ENCODE measurements around the gene CATSPER4. TPM values are rescaled to one million over a fixed set of nuclear protein-coding genes. Genes with fewer than 3 reads are reported as not detected.

Gene CATSPER4
- total and polyA plus RNA-seq, 2 experiments from 2014 or later: 0.31 TPM; not detected in 1

DNA sequence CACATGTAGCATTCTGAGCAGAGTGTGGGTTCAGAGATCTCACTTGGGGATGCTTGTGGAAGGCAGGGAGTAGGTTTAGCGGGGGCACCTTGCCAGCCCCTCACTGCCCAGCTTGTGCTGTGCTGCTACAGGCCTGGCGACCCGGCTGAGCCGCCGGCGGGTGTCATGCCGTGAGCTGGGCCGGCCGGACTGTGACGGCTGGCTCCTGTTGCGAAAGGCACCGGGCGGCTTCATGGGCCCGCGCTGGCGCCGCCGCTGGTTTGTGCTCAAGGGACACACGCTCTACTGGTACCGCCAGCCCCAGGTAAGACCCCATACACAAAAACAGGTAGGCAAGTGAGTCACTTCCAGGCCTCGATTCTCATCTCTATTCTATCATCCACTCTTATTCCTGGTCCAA lies 5.5 kb upstream of the CATSPER4 start:
- Histone ChIP-seq H3K27ac (ENCODE audit: low read depth) (no peak overlapping the region), H2AFZ (no peak overlapping the region), H4K20me1 (replicated peaks; ENCODE audit: insufficient read depth) (no peaks in the 10 kb centered on the region), H3K9me2 (ENCODE audit: insufficient read depth) (no peaks in the 10 kb centered on the region), H3K4me3 (no peak overlapping the region), H3F3A (replicated peaks; ENCODE audit: low read depth) (0 out of 2 replicates have a peak, but pooled peaks cover 4% of the 10 kb centered on the region), H3K36me3 (ENCODE audit: insufficient read depth) (no peaks in the 10 kb centered on the region), H3K4me2 (no peak overlapping the region), H3K27me3 (ENCODE audit: insufficient read depth) (no peaks in the 10 kb centered on the region), H3K4me1 (ENCODE audit: insufficient read depth) (no peaks in the 10 kb centered on the region), H3K79me2 (replicated peaks; ENCODE audit: insufficient read depth) (no peaks in the 10 kb centered on the region)
- Mint-ChIP-seq H3K4me1 (peaks cover under 1% of the 10 kb centered on the region; the same call in 2 of the 3 replicates), H3K9me3 (no peaks in the 10 kb centered on the region), H3K4me3 (no peak overlapping the region), H3K27me3 (ENCODE audit: insufficient read depth, low read depth, poor library complexity) (peaks cover 9% of the 10 kb centered on the region), H3K36me3 (ENCODE audit: low read depth) (peaks cover 16% of the 10 kb centered on the region), H3K27ac (no peak overlapping the region)
- no peak for TF ChIP-seq EZH2 (IDR thresholded peaks at IDR 0.05; ENCODE audit: low read depth, unreplicated experiment)
- ATAC-seq (no peak), DNase-seq (ENCODE audit: low spot score) (no peak)

DNA sequence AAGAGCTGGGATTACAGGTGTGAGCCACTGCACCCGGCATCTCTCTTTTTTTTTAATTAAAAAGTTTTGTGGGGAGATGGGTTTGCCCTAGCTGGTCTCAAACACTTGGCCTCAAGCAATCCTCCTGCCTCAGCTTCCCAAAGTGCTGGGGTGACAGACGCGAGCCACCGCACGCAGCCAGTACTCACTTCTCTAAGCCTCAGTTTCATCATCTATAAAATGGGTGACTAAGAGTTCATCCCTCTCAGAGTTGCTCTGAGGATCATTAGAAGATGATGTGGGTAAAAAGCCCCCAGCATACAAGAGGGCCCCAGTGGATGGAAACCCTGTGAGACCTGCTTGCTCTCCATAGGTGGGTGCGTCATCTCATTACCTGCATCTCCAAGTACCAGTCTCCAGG lies 2.5 kb upstream of the CATSPER4 start:
- H3K9me2 ChIP-seq (ENCODE audit: insufficient read depth): no peaks in the 10 kb centered on the region
- no peaks in the 10 kb centered on the region for H4K20me1 ChIP-seq (replicated peaks; ENCODE audit: insufficient read depth)
- ATAC-seq (no peak), DNase-seq (ENCODE audit: low spot score) (no peak)
- H3K36me3 ChIP-seq (ENCODE audit: insufficient read depth): no peaks in the 10 kb centered on the region
- H3K36me3 Mint-ChIP-seq (ENCODE audit: low read depth): peaks cover 9% of the 10 kb centered on the region; the same call in 2 of the 3 replicates
- no peak overlapping the region for H3K4me2 ChIP-seq
- no peak overlapping the region for H3K27ac Mint-ChIP-seq
- H2AFZ ChIP-seq: no peak overlapping the region
- H3K27me3 ChIP-seq (ENCODE audit: insufficient read depth): no peaks in the 10 kb centered on the region
- H3K27ac ChIP-seq (ENCODE audit: low read depth): no peak overlapping the region
- H3K27me3 Mint-ChIP-seq (ENCODE audit: insufficient read depth, low read depth, poor library complexity): peaks cover 13% of the 10 kb centered on the region
- H3K4me1 ChIP-seq (ENCODE audit: insufficient read depth): no peaks in the 10 kb centered on the region
- H3K79me2 ChIP-seq (replicated peaks; ENCODE audit: insufficient read depth): no peaks in the 10 kb centered on the region
- H3K4me1 Mint-ChIP-seq: peaks cover 17% of the 10 kb centered on the region
- H3K4me3 Mint-ChIP-seq: no peak overlapping the region
- H3K4me3 ChIP-seq: no peak overlapping the region
- 0 out of 2 replicates have a peak, but pooled peaks cover 4% of the 10 kb centered on the region for H3F3A ChIP-seq (replicated peaks; ENCODE audit: low read depth)
- H3K9me3 Mint-ChIP-seq: no peaks in the 10 kb centered on the region; the same call in 2 of the 3 replicates
- TF ChIP-seq EZH2phosphoT487 (IDR thresholded peaks at IDR 0.05; ENCODE audit: unreplicated experiment) (no peak), STAT1 (IDR thresholded peaks at IDR 0.05; ENCODE audit: unreplicated experiment) (no peak), POLR2AphosphoS5 (IDR thresholded peaks at IDR 0.05; ENCODE audit: low read depth) (no peak), ZNF114 (CRISPR knock-in tag; IDR thresholded peaks at IDR 0.05) (no peak), EZH2 (IDR thresholded peaks at IDR 0.05; ENCODE audit: low read depth, unreplicated experiment) (no peak), ZNF331 (CRISPR knock-in tag; IDR thresholded peaks at IDR 0.05; ENCODE audit: low read depth) (no peak), CREB1 (CRISPR knock-in tag; IDR thresholded peaks at IDR 0.05; ENCODE audit: low read depth) (no peak), NANOG (IDR thresholded peaks at IDR 0.05; ENCODE audit: borderline replicate concordance) (no peak), ETS1 (IDR thresholded peaks at IDR 0.05) (no peak), JUNB (IDR thresholded peaks at IDR 0.05; ENCODE audit: unreplicated experiment) (no peak)
- TF ChIP-seq, protein P1, sequence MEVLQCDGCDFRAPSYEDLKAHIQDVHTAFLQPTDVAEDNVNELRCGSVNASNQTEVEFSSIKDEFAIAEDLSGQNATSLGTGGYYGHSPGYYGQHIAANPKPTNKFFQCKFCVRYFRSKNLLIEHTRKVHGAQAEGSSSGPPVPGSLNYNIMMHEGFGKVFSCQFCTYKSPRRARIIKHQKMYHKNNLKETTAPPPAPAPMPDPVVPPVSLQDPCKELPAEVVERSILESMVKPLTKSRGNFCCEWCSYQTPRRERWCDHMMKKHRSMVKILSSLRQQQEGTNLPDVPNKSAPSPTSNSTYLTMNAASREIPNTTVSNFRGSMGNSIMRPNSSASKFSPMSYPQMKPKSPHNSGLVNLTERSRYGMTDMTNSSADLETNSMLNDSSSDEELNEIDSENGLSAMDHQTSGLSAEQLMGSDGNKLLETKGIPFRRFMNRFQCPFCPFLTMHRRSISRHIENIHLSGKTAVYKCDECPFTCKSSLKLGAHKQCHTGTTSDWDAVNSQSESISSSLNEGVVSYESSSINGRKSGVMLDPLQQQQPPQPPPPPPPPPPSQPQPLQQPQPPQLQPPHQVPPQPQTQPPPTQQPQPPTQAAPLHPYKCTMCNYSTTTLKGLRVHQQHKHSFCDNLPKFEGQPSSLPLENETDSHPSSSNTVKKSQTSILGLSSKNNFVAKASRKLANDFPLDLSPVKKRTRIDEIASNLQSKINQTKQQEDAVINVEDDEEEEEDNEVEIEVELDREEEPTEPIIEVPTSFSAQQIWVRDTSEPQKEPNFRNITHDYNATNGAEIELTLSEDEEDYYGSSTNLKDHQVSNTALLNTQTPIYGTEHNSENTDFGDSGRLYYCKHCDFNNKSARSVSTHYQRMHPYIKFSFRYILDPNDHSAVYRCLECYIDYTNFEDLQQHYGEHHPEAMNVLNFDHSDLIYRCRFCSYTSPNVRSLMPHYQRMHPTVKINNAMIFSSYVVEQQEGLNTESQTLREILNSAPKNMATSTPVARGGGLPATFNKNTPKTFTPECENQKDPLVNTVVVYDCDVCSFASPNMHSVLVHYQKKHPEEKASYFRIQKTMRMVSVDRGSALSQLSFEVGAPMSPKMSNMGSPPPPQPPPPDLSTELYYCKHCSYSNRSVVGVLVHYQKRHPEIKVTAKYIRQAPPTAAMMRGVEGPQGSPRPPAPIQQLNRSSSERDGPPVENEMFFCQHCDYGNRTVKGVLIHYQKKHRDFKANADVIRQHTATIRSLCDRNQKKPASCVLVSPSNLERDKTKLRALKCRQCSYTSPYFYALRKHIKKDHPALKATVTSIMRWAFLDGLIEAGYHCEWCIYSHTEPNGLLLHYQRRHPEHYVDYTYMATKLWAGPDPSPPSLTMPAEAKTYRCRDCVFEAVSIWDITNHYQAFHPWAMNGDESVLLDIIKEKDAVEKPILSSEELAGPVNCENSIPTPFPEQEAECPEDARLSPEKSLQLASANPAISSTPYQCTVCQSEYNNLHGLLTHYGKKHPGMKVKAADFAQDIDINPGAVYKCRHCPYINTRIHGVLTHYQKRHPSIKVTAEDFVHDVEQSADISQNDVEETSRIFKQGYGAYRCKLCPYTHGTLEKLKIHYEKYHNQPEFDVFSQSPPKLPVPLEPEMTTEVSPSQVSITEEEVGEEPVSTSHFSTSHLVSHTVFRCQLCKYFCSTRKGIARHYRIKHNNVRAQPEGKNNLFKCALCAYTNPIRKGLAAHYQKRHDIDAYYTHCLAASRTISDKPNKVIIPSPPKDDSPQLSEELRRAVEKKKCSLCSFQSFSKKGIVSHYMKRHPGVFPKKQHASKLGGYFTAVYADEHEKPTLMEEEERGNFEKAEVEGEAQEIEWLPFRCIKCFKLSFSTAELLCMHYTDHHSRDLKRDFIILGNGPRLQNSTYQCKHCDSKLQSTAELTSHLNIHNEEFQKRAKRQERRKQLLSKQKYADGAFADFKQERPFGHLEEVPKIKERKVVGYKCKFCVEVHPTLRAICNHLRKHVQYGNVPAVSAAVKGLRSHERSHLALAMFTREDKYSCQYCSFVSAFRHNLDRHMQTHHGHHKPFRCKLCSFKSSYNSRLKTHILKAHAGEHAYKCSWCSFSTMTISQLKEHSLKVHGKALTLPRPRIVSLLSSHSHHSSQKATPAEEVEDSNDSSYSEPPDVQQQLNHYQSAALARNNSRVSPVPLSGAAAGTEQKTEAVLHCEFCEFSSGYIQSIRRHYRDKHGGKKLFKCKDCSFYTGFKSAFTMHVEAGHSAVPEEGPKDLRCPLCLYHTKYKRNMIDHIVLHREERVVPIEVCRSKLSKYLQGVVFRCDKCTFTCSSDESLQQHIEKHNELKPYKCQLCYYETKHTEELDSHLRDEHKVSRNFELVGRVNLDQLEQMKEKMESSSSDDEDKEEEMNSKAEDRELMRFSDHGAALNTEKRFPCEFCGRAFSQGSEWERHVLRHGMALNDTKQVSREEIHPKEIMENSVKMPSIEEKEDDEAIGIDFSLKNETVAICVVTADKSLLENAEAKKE (CRISPR knock-in tag; IDR thresholded peaks at IDR 0.05): no peak
- TF ChIP-seq, protein P2, sequence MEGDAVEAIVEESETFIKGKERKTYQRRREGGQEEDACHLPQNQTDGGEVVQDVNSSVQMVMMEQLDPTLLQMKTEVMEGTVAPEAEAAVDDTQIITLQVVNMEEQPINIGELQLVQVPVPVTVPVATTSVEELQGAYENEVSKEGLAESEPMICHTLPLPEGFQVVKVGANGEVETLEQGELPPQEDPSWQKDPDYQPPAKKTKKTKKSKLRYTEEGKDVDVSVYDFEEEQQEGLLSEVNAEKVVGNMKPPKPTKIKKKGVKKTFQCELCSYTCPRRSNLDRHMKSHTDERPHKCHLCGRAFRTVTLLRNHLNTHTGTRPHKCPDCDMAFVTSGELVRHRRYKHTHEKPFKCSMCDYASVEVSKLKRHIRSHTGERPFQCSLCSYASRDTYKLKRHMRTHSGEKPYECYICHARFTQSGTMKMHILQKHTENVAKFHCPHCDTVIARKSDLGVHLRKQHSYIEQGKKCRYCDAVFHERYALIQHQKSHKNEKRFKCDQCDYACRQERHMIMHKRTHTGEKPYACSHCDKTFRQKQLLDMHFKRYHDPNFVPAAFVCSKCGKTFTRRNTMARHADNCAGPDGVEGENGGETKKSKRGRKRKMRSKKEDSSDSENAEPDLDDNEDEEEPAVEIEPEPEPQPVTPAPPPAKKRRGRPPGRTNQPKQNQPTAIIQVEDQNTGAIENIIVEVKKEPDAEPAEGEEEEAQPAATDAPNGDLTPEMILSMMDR (conservative IDR thresholded peaks at IDR 0.05; ENCODE audit: low read depth in 2 of 2): no peak

Data from GM23338 (cell line).